Keratinocyte (primary cell): ENCODE data around the gene GIMD1. TPM values are rescaled to one million over a fixed set of nuclear protein-coding genes. Genes with fewer than 3 reads are reported as not detected.

ENCODE experiments used
- DNase-seq: peaks from one replicate; pipeline ENCODE4 v3.0.0-alpha.2; 2011; ENCODE audit warnings: low read depth, missing footprints, low spot score
- FAIRE-seq: peaks from 2 replicates; lab custom pipeline; 2011; peaks lifted over from hg19 to GRCh38; lab: Jason Lieb, UNC
- H2AFZ ChIP-seq: 2 replicates; pipeline ENCODE4 v1.6.0; 2012; ENCODE audit warnings: low read length, control low read depth, inconsistent platforms; ENCODE audit not compliant: control insufficient read depth
- H3K27ac ChIP-seq: 2 replicates; pipeline ENCODE4 v1.5.1; 2011; ENCODE audit warnings: low read length; ENCODE audit not compliant: control insufficient read depth, insufficient read depth
- H3K27me3 ChIP-seq: 3 replicates; pipeline ENCODE4 v1.6.0; 2011; ENCODE audit warnings: low read length; ENCODE audit not compliant: control insufficient read depth, insufficient read depth; ENCODE audit errors: extremely low read depth
- H3K36me3 ChIP-seq, 2 experiments: 2 replicates in 1 of 2; 3 replicates in 1 of 2; pipeline ENCODE4 v1.5.1; 2011; ENCODE audit warnings: low read length in 2 of 2, mild to moderate bottlenecking in 1 of 2; ENCODE audit not compliant: control insufficient read depth in 2 of 2, insufficient read depth in 2 of 2; ENCODE audit errors: extremely low read depth in 1 of 2
- H3K4me1 ChIP-seq: 3 replicates; pipeline ENCODE4 v1.5.1; 2011; ENCODE audit warnings: low read length; ENCODE audit not compliant: control insufficient read depth, insufficient read depth; ENCODE audit errors: extremely low read depth
- H3K4me2 ChIP-seq: 3 replicates; pipeline ENCODE4 v1.6.0; 2011; ENCODE audit warnings: low read depth, low read length; ENCODE audit not compliant: control insufficient read depth, insufficient read depth; ENCODE audit errors: extremely low read depth
- H3K4me3 ChIP-seq, 3 experiments: fragments of 200-600 bp in 1 of 3; sonication (generic) in 1 of 3; 2 replicates in 2 of 3; 3 replicates in 1 of 3; pipeline ENCODE4 v1.5.1; 2011 to 2016; ENCODE audit warnings: low read length in 3 of 3, mild to moderate bottlenecking in 3 of 3, control low read depth in 2 of 3, inconsistent platforms in 1 of 3, low read depth in 1 of 3, mixed read lengths in 1 of 3, mixed run types in 1 of 3, moderate library complexity in 1 of 3; ENCODE audit not compliant: control insufficient read depth in 2 of 3, insufficient read depth in 2 of 3; ENCODE audit errors: extremely low read depth in 1 of 3
- H3K79me2 ChIP-seq: 2 replicates; pipeline ENCODE4 v1.6.0; 2012; ENCODE audit warnings: low read length; ENCODE audit not compliant: control insufficient read depth, insufficient read depth
- H3K9ac ChIP-seq: 3 replicates; pipeline ENCODE4 v1.6.0; 2011; ENCODE audit warnings: low read length; ENCODE audit not compliant: control insufficient read depth, insufficient read depth; ENCODE audit errors: extremely low read depth
- H3K9me1 ChIP-seq: 3 replicates; pipeline ENCODE4 v1.6.0; 2011; ENCODE audit warnings: low read length; ENCODE audit not compliant: control insufficient read depth, insufficient read depth; ENCODE audit errors: extremely low read depth
- H3K9me3 ChIP-seq: 2 replicates; pipeline ENCODE4 v1.5.1; 2012; ENCODE audit warnings: low read depth, low read length; ENCODE audit not compliant: control insufficient read depth
- H4K20me1 ChIP-seq: 3 replicates; pipeline ENCODE4 v1.6.0; 2011; ENCODE audit warnings: low read length; ENCODE audit not compliant: control insufficient read depth, insufficient read depth; ENCODE audit errors: extremely low read depth
- CTCF ChIP-seq, 3 experiments: IDR thresholded peaks in 1 of 3; conservative IDR thresholded peaks in 1 of 3; optimal IDR thresholded peaks in 1 of 3; 2 replicates in 2 of 3; 3 replicates in 1 of 3; pipeline versions ENCODE3 to v1.5.1; 2011; ENCODE audit warnings: low read length in 3 of 3, mild to moderate bottlenecking in 3 of 3, moderate library complexity in 2 of 3, control low read depth in 1 of 3, inconsistent platforms in 1 of 3; ENCODE audit not compliant: insufficient read depth in 2 of 3; ENCODE audit errors: extremely low read depth in 1 of 3
- EZH2 ChIP-seq: IDR thresholded peaks from one replicate; pipeline ENCODE4 v1.6.1; 2012; ENCODE audit warnings: inconsistent platforms, mild to moderate bottlenecking, low read length, moderate library complexity
- dilution Hi-C: fragments of 300-500 bp; cut with MboI; formaldehyde crosslinking; loops from one replicate; pipeline ENCODE4 v1.7.0; 2020; ENCODE audit warnings: low sequenced_read_pairs; ENCODE audit not compliant: extremely low pct_ligation_motif_present
- polyA plus RNA-seq, 5 experiments: library from polyadenylated mRNA; depleted of rRNA in 3 of 5; stranded (reverse) in 3 of 5; stranded (forward) in 1 of 5; unstranded in 1 of 5; fragments of >200 nt; gene quantifications; 1 replicate in 1 of 5; 2 replicates in 3 of 5; 3 replicates in 1 of 5; pipeline versions ENCODE4 v1.2.1 to v1.2.3, GENCODE V29; 2011 to 2012; ENCODE audit warnings: missing spikeins in 2 of 5, low read depth in 1 of 5, low replicate concordance in 1 of 5

Gene GIMD1
- polyA plus RNA-seq, 1 donor (not counting 4 experiments of a cell fraction or from before 2014, with no cell fraction given), result not detected

GRCh38 chr4:106343865-106344646 is 24.5 kb downstream of the GIMD1 start:
- no peaks in the 10 kb centered on the region for H3K4me1 ChIP-seq
- dilution Hi-C loops, result no loop called here
- peaks cover 42% of the 10 kb centered on the region for H3K79me2 ChIP-seq
- H4K20me1 ChIP-seq, result no peaks in the 10 kb centered on the region
- TF ChIP-seq CTCF (optimal IDR thresholded peaks at IDR 0.05 in 1 of 3, IDR thresholded peaks at IDR 0.05 in 1 of 3, conservative IDR thresholded peaks at IDR 0.05 in 1 of 3; ENCODE audit: extremely low read depth in 1 of 3, insufficient read depth in 2 of 3, low read length in 3 of 3) (no peak), EZH2 (no peak)
- no peaks in the 10 kb centered on the region for H3K9me3 ChIP-seq
- DNase-seq, result no peak
- no peak overlapping the region for H3K4me2 ChIP-seq
- H3K36me3 ChIP-seq, result peaks cover 3% of the 10 kb centered on the region in 2 experiments
- H3K27ac ChIP-seq, result no peak overlapping the region
- H2AFZ ChIP-seq, result no peak overlapping the region
- no peak for FAIRE-seq
- H3K4me3 ChIP-seq, result no peak overlapping the region
- no peaks in the 10 kb centered on the region for H3K27me3 ChIP-seq
- H3K9me1 ChIP-seq, result no peaks in the 10 kb centered on the region
- H3K9ac ChIP-seq, result no peak overlapping the region

- Histone ChIP-seq H4K20me1 (no peaks in the 10 kb centered on the region), H3K9me1 (no peaks in the 10 kb centered on the region), H3K9ac (no peak overlapping the region), H3K4me2 (no peak overlapping the region), H3K4me1 (no peaks in the 10 kb centered on the region), H3K79me2 (peaks cover 47% of the 10 kb centered on the region), H2AFZ (no peak overlapping the region), H3K27ac (no peak overlapping the region), H3K36me3 (peaks cover 4 to 12% of the 10 kb centered on the region in 2 experiments), H3K27me3 (no peaks in the 10 kb centered on the region), H3K9me3 (no peaks in the 10 kb centered on the region), H3K4me3 (no peak overlapping the region)
- FAIRE-seq, result no peak
- no peak for DNase-seq
- no peak for TF ChIP-seq EZH2
- TF ChIP-seq CTCF (optimal IDR thresholded peaks at IDR 0.05 in 1 of 3, IDR thresholded peaks at IDR 0.05 in 1 of 3, conservative IDR thresholded peaks at IDR 0.05 in 1 of 3; ENCODE audit: extremely low read depth in 1 of 3, insufficient read depth in 2 of 3, low read length in 3 of 3), result no peak
- dilution Hi-C loops, result no loop called here
These were observed 27.8 kb downstream of the GIMD1 start for GRCh38 chr4:106340774-106341173.
